CD4-positive, alpha-beta T cell treated with Interleukin-15 for 1 hour (primary cell): ENCODE data around the gene TNXB.
"Not testable (repeated sequence)": the region's sequence is repeated elsewhere in the genome, so short reads cannot be mapped to it uniquely, and the experiment has no call there.

Experiments
- DNase-seq: peaks from one replicate; pipeline ENCODE4 v3.0.0-alpha.2; 2020

TNXB gene

DNA sequence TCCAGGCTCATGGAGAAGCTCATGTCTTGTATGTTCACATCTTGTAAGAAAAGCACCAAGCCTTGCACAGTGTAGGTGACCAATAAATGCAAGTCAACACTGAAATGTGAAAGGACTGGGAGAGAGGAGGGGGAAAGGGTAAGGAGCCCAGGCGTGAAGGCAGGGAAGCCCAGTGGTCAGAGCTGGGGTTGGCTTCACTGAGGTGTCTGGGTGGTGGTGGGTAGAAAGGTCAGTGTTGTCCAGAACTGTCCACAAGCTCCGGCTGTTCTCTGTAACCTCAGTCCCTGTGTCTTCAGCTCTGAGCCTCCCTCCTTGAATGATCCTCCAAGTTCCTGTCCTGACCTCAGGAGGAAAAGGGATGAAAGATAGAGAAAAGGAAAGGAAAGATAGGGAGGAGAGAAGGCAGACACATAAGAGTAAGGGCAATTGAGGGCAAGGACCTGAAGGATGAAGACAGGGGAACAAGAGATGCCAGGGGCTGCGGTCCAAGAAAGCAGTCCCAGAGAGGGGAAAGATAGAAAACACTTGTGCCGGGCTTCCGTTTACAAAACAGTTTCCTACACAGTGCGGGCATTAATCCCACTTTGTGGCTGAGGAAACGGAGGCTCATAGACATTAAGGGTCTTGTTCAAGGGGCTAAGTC, 2.4 kb upstream of the TNXB start:
- DNase-seq = no peak

- no peak for DNase-seq
Measured at GRCh38 chr6:32110632-32111031, 1.5 kb upstream of the TNXB start.

DNA sequence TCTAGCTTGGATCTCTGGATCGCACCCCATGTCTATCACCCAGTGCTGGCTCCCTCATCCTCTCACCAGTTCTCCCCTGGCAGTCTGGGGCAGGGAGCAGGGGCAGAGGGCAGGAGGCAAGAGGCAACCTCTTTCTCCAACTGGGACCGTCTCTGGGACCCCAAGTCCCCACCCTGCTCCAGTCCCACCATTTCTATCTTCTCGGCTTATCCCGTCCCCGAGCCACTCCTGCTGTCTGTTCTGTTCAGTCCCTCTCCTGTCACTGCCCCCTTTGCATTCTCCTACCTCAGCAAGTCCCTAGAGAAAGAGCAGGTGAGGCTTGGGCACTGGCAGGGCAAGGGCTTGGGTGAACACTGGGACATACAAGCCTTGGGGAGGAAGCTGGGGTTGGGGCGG, 625 bp upstream of the TNXB start:
- no peak for DNase-seq

DNA sequence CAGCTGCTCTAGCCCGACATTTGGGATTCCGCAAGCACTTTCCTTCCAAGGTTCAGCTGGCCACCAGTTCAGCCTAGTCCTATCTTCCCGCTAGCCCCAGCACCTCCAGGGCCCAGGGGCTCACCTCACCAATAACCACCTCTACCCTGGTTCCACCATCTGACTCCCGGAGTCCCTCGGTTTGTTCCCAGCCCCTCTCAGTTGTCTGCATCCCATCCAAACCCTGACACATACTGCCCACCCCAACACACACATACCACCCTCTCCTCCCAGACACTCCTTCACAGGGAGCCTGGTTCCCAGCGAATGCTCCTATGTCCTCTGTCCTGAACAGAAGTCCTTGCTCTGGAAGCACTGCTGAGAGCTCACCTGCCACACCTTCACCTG, 418 bp downstream of the TNXB start:
- no peak for DNase-seq

- no peak for DNase-seq
Measured at GRCh38 chr6:32108094-32108627, 977 bp downstream of the TNXB start.

GRCh38 chr6:32107406-32107805, 1.7 kb downstream of the TNXB start:
- DNase-seq = no peak

DNA sequence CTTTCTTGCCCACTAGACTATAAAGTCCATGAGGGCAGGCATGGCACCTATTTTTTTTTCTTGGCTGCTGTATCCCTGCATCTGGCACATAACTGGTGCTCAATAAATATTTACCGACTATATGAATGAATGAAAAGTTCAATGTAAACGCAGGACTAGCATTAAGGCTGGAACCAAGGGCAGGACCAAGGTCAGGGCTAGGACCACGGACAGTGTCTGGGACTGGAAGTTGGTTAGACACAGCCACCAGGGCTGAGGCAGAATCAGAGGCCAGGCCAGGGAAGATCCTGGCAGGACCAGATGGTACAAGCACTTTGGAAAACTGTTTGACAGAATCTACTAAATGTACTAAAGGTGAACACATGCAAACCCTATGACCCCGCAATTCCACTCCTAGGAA, 3.7 kb downstream of the TNXB start:
- DNase-seq = no peak

- DNase-seq = no peak
Measured at GRCh38 chr6:32102255-32102654, 6.9 kb downstream of the TNXB start.

DNA sequence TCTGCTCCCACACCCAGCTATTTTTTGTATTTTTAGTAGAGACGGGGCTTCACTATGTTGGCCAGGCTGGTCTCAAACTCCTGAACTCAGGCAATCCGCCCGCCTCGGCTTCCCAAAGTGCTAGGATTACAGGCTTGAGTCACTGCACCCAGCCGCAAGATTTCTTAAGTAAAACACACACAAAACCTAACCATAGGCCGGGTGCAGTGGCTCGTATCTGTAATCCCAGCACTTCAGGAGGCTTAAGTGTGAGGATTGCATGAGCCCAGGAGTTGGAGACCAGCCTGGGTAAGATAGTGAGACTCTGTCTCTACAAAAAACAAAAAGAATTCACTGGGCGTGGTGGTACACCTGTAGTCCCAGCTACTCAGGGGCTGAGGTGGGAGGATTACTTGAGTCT, 8.9 kb downstream of the TNXB start:
- DNase-seq = not testable (repeated sequence)

DNA sequence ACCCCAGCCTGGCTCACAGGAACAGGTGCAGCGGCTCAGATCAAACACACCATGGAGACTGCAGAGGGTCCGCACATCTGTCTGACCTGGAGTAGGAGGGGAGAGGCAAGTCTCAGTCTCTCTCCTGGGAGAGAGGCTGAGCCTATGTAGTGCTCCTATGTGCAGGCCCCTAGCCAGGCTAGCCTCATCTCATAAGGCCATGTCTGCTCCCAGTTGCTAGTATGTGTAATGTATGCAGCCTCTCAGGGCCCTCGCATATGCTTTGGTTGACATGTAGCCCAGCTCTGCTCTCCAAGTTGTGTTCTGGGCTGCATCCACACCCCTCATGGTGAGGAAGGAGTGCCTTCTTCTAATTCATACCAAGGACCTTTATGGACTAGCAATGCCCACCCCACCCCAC, 11.8 kb downstream of the TNXB start:
- no peak for DNase-seq

DNA sequence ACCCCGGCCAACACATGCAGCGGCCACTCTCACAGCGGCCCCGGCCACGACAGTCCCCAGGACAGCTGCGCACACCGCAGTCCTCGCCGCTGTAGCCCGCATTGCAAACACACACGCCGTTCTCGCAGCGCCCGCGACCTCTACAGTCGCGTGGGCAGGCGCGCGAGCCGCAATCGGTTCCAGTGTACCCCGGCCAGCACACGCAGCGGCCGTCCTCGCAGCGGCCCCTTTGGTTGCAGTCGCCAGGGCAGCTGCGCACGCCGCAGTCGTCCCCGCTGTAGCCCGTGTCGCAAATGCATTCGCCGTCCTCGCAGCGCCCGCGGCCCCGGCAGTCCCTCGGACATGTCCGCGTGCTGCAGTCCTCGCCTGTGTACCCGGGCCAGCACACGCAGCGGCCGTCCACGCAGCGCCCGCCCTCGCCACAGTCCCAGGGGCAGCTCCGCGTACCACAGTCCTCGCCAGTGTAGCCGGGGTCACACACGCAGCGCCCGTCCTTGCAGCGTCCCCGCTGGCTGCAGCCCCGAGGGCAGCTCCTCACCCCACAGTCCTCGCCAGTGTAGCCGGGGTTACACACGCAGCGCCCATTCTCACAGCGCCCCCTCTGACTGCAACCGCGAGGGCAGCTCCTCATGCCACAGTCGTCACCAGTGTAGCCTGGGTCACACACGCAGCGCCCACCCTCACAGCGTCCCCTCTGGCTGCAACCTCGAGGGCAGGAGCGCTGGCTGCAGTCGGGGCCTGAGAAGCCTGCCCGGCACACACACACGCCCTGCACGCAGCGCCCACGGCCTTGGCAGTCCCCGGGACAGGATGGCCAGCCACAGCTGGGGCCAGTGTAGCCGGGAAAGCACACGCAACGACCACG, 12.5 kb downstream of the TNXB start:
- no peak for DNase-seq

DNA sequence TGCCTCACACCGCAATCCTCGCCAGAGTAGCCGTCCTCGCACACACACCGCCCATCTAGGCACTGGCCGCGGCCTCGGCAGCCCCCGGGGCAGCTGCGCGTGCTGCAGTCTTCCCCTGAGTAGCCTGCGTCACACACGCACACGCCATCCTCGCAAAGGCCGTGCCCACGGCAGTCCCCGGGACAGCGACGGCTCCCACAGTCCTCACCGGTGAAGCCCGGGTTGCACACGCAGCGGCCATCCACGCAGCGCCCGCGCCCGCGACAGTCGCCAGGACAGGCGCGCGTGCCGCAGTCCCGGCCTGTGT, 13.1 kb downstream of the TNXB start:
- no peak for DNase-seq

GRCh38 chr6:32095338-32096086, 13.6 kb downstream of the TNXB start:
- no peak for DNase-seq

DNA sequence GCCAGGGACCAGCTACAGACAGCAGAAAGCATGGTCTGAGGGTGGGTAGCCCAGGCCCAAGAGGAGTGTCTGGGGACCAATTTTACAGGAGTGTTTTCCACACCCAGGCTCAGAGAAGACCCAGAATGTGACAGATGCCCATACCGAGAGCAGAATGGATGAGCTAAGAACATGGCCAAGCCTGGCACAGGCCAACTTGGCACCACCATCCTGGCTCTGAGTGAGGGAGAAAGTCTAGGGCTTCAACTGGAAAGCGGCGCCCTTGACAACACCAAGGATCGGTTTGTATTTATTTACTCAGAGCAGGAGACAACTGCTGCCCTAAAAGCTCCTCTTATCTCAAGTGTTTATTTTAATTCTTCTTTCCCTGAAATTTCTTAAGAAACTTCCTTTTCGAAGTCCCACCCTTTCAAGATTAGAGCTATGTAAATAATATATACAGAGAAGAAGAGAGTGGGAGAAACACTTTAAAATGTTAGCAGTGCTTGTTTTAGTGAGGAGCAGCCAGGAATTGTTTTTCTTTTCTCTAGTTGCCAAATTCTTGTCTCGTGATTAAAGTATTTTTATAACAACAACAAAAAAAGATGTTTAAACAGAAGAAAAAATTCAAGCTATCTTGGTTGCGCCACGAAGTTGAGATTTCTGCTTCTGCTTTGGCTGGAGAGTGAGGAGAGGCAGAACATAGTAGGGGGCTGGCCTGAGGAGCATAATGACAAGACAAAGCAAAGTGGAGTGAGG, 16.2 kb downstream of the TNXB start:
- DNase-seq = no peak

- DNase-seq = no peak
Measured at GRCh38 chr6:32089082-32089828, 19.9 kb downstream of the TNXB start.

- no peak for DNase-seq
Measured at GRCh38 chr6:32088487-32089049, 20.6 kb downstream of the TNXB start.

GRCh38 chr6:32087574-32088486, 21.3 kb downstream of the TNXB start:
- peak; percentile 72 for DNase-seq

GRCh38 chr6:32086661-32087573, 22.2 kb downstream of the TNXB start:
- DNase-seq = no peak

DNA sequence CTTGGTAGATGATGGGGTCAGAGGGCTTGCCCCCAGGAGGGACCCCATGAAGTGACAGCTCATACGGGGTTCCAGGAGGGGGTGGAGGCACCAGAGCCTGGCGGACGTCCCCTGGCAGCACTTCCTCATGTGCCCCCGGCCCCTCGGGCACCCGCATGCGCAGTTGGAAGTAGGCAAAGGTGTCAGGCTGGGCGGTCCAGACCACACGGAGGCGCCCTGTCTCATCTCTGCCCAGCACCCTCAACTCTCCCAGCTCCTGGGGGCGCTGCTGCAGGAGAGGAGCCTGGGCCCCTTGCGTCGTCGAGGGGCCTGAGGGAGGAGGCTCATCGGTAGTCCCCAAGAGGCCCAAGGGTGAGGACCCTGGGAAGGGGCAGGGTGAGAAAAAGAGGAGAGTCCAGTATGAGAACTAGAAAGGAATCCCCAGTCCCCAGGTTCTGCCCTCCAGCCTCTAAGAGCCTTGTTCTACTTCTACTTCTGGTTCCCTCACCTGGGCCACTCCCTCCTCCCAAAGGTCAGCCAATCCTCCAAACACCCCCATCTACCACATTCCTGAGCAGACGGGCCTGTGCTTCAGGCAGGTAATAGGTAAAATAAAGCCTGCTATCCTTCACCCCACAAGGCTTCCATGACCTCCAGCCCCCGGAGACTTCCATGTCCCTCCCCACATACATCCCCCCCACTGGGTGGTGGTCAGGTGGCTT, 23.2 kb downstream of the TNXB start:
- DNase-seq = no peak
